ENCODE measurements around the gene CCDC80. TPM values are rescaled to one million over a fixed set of nuclear protein-coding genes. Genes with fewer than 3 reads are reported as not detected.

CCDC80 gene, protein sequence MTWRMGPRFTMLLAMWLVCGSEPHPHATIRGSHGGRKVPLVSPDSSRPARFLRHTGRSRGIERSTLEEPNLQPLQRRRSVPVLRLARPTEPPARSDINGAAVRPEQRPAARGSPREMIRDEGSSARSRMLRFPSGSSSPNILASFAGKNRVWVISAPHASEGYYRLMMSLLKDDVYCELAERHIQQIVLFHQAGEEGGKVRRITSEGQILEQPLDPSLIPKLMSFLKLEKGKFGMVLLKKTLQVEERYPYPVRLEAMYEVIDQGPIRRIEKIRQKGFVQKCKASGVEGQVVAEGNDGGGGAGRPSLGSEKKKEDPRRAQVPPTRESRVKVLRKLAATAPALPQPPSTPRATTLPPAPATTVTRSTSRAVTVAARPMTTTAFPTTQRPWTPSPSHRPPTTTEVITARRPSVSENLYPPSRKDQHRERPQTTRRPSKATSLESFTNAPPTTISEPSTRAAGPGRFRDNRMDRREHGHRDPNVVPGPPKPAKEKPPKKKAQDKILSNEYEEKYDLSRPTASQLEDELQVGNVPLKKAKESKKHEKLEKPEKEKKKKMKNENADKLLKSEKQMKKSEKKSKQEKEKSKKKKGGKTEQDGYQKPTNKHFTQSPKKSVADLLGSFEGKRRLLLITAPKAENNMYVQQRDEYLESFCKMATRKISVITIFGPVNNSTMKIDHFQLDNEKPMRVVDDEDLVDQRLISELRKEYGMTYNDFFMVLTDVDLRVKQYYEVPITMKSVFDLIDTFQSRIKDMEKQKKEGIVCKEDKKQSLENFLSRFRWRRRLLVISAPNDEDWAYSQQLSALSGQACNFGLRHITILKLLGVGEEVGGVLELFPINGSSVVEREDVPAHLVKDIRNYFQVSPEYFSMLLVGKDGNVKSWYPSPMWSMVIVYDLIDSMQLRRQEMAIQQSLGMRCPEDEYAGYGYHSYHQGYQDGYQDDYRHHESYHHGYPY
- 171 TPM for total RNA-seq
- long read RNA-seq, full-length matches to known transcripts: 49 of 116 reads
- long read RNA-seq, partial matches to known transcripts: 55 of 116 reads
- long read RNA-seq, other reads (novel, unspliced or antisense): 12 of 116 reads

- TF ChIP-seq, protein P1, sequence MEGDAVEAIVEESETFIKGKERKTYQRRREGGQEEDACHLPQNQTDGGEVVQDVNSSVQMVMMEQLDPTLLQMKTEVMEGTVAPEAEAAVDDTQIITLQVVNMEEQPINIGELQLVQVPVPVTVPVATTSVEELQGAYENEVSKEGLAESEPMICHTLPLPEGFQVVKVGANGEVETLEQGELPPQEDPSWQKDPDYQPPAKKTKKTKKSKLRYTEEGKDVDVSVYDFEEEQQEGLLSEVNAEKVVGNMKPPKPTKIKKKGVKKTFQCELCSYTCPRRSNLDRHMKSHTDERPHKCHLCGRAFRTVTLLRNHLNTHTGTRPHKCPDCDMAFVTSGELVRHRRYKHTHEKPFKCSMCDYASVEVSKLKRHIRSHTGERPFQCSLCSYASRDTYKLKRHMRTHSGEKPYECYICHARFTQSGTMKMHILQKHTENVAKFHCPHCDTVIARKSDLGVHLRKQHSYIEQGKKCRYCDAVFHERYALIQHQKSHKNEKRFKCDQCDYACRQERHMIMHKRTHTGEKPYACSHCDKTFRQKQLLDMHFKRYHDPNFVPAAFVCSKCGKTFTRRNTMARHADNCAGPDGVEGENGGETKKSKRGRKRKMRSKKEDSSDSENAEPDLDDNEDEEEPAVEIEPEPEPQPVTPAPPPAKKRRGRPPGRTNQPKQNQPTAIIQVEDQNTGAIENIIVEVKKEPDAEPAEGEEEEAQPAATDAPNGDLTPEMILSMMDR (IDR thresholded peaks at IDR 0.05; ENCODE audit: borderline replicate concordance): no peak
- no peaks in the 10 kb centered on the region for H3K9me3 ChIP-seq (replicated peaks)
- peaks cover 25% of the 10 kb centered on the region for H3K4me1 ChIP-seq
- no peak for DNase-seq
- intact Hi-C loops (cut with micrococcal nuclease): loop anchor here (5.0 kb wide), 1 partner anchor 171 kb away; no protein-coding TSS in a partner anchor
- peaks cover 55% of the 10 kb centered on the region for H3K27me3 ChIP-seq (ENCODE audit: low read depth)
- H3K36me3 ChIP-seq: no peaks in the 10 kb centered on the region
- peak within 1 kb of the TSS; percentile 82 for H3K27ac ChIP-seq (replicated peaks)
- H3K4me3 ChIP-seq: peak within 1 kb of the TSS; percentile 63
These were observed at the start of gene CCDC80 for GRCh38 chr3:112640930-112641801. CCDC80 (minus strand) TSS chr3:112641143; CDS start chr3:112639905, 1,238 bp downstream.

GRCh38 chr3:112689989-112690388 lies 49.0 kb upstream of the CCDC80 start:
- Histone ChIP-seq H3K4me3 (no peak overlapping the region), H3K27me3 (ENCODE audit: low read depth) (no peaks in the 10 kb centered on the region), H3K36me3 (no peaks in the 10 kb centered on the region), H3K9me3 (replicated peaks) (peaks cover 15% of the 10 kb centered on the region), H3K4me1 (no peaks in the 10 kb centered on the region), H3K27ac (replicated peaks) (no peak overlapping the region)
- TF ChIP-seq, protein P1 (IDR thresholded peaks at IDR 0.05; ENCODE audit: borderline replicate concordance): no peak
- intact Hi-C loops (cut with micrococcal nuclease): no loop called here
- DNase-seq: no peak

DNA sequence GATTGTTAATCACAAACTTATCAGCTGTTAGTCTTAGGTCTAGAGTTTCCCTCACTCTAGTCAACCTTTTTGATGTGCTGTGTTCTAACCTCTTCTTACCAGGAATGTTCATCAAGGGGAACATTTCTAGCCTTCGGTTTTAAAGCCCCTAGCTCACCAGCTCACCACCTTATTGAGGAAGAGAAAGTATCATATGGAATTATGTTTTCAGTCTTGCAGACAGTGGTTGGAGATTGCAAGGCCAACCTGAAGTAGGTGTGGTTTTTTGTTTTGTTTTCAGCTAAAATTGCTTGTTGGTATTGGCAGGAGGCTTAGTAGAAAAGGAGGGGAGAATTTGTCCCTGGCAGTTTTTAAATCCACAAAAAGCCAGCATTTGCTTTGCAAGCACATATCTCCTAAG lies 48.4 kb upstream of the CCDC80 start:
- Histone ChIP-seq H3K9me3 (replicated peaks) (peaks cover 14% of the 10 kb centered on the region), H3K4me3 (no peak overlapping the region), H3K4me1 (no peaks in the 10 kb centered on the region), H3K27ac (replicated peaks) (no peak overlapping the region), H3K27me3 (ENCODE audit: low read depth) (no peaks in the 10 kb centered on the region), H3K36me3 (no peaks in the 10 kb centered on the region)
- no peak for DNase-seq
- TF ChIP-seq, protein P1 (IDR thresholded peaks at IDR 0.05; ENCODE audit: borderline replicate concordance): no peak
- intact Hi-C loops (cut with micrococcal nuclease): no loop called here

- peaks cover 8% of the 10 kb centered on the region for H3K9me3 ChIP-seq (replicated peaks)
- no peak overlapping the region for H3K27ac ChIP-seq (replicated peaks)
- no peak for DNase-seq
- no peaks in the 10 kb centered on the region for H3K27me3 ChIP-seq (ENCODE audit: low read depth)
- H3K36me3 ChIP-seq: no peaks in the 10 kb centered on the region
- intact Hi-C loops (cut with micrococcal nuclease): no loop called here
- TF ChIP-seq, protein P1 (IDR thresholded peaks at IDR 0.05; ENCODE audit: borderline replicate concordance): no peak
- no peaks in the 10 kb centered on the region for H3K4me1 ChIP-seq
- H3K4me3 ChIP-seq: no peak overlapping the region
These were observed 47.9 kb upstream of the CCDC80 start for GRCh38 chr3:112688819-112689218.

All from left ventricle myocardium inferior (tissue), 1 donor.